DOHH2 (cell line): Measurements from ENCODE around the gene ACAT1.
"Not testable (repeated sequence)": the region's sequence is repeated elsewhere in the genome, so short reads cannot be mapped to it uniquely, and the experiment has no call there.

ENCODE experiments used
- H3F3A ChIP-seq: fragments of 200-600 bp; sonication (generic), shearing (Covaris generic); 2 replicates; pipeline ENCODE4 v1.6.0; 2016; ENCODE audit warnings: antibody characterized with exemption, mild to moderate bottlenecking; ENCODE audit not compliant: control insufficient read depth, insufficient read depth
- H3K27ac ChIP-seq: fragments of 200-600 bp; sonication (generic); 2 replicates; pipeline ENCODE4 v1.5.1; 2014; ENCODE audit warnings: low read depth, mild to moderate bottlenecking, low read length, moderate library complexity
- H3K27me3 ChIP-seq: fragments of 200-600 bp; sonication (generic); 2 replicates; pipeline ENCODE4 v1.6.1; 2014; ENCODE audit warnings: mild to moderate bottlenecking, low read length, mixed read lengths; ENCODE audit not compliant: control insufficient read depth
- H3K36me3 ChIP-seq: fragments of 200-600 bp; sonication (generic); 2 replicates; pipeline ENCODE4 v1.6.1; 2014; ENCODE audit warnings: mild to moderate bottlenecking, low read length, moderate library complexity, mixed read lengths; ENCODE audit not compliant: control insufficient read depth
- H3K4me1 ChIP-seq: fragments of 200-600 bp; sonication (generic); 2 replicates; pipeline ENCODE4 v1.6.1; 2014; ENCODE audit warnings: mild to moderate bottlenecking, low read length, mixed read lengths; ENCODE audit not compliant: control insufficient read depth
- H3K4me2 ChIP-seq: fragments of 200-600 bp; sonication (generic); 2 replicates; pipeline ENCODE4 v1.6.0; 2014; ENCODE audit warnings: mild to moderate bottlenecking, low read length, moderate library complexity
- H3K4me3 ChIP-seq: fragments of 200-600 bp; sonication (generic); 2 replicates; pipeline ENCODE4 v1.5.1; 2014; ENCODE audit warnings: mild to moderate bottlenecking, low read length, mixed read lengths
- H3K79me2 ChIP-seq: fragments of 200-600 bp; sonication (generic); 2 replicates; pipeline ENCODE4 v1.6.1; 2014; ENCODE audit warnings: mild to moderate bottlenecking, low read length, mixed read lengths; ENCODE audit not compliant: control insufficient read depth
- H3K9me2 ChIP-seq: fragments of 200-600 bp; sonication (generic); replicated peaks from 2 replicates; pipeline ENCODE4 v1.6.1; 2014; ENCODE audit warnings: mild to moderate bottlenecking, low read length, mixed read lengths; ENCODE audit not compliant: control insufficient read depth
- H3K9me3 ChIP-seq: fragments of 200-600 bp; sonication (generic); 2 replicates; pipeline ENCODE4 v1.6.1; 2014; ENCODE audit warnings: antibody characterized with exemption, low read length, mixed read lengths; ENCODE audit not compliant: control insufficient read depth, insufficient read depth
- H4K20me1 ChIP-seq: fragments of 200-600 bp; sonication (generic); 2 replicates; pipeline ENCODE4 v1.6.0; 2014; ENCODE audit warnings: low read depth, mild to moderate bottlenecking, antibody characterized with exemption, low read length, moderate library complexity; ENCODE audit not compliant: control insufficient read depth, insufficient read depth
- CTCF ChIP-seq: fragments of 200-600 bp; sonication (generic); IDR thresholded peaks from one replicate; pipeline ENCODE4 v1.5.1; 2014; ENCODE audit warnings: antibody characterized with exemption, mild to moderate bottlenecking, low read depth, low read length; ENCODE audit not compliant: poor library complexity, severe bottlenecking
- EZH2phosphoT487 ChIP-seq: fragments of 200-600 bp; sonication (generic); IDR thresholded peaks from 2 replicates; pipeline ENCODE4 v1.6.1; 2017; ENCODE audit warnings: borderline replicate concordance, mild to moderate bottlenecking, antibody characterized with exemption, low read length, moderate library complexity, mixed read lengths

ACAT1 gene

GRCh38 chr11:108154591-108154990 is 33.2 kb downstream of the ACAT1 start:
- Histone ChIP-seq H3K36me3 (peaks cover 90% of the 10 kb centered on the region), H3K79me2 (no peaks in the 10 kb centered on the region), H3K27me3 (no peaks in the 10 kb centered on the region), H3K4me2 (no peak overlapping the region), H3K4me1 (no peaks in the 10 kb centered on the region), H3K27ac (no peak overlapping the region), H4K20me1 (no peaks in the 10 kb centered on the region), H3K4me3 (no peak overlapping the region), H3F3A (peaks cover 7% of the 10 kb centered on the region; the same call in 1 of the 2 replicates), H3K9me2 (no peaks in the 10 kb centered on the region), H3K9me3 (no peaks in the 10 kb centered on the region)
- TF ChIP-seq CTCF (no peak), EZH2phosphoT487 (no peak)

- 0 out of 2 replicates have a peak overlapping the region, but pooled peaks have one; percentile 4 for H3K4me3 ChIP-seq
- H3K79me2 ChIP-seq = no peaks in the 10 kb centered on the region; the same call in 1 of the 2 replicates
- TF ChIP-seq EZH2phosphoT487 = no peak
- peak; percentile 31 for TF ChIP-seq CTCF
- no peaks in the 10 kb centered on the region for H3K9me3 ChIP-seq
- H3K27ac ChIP-seq = peak overlapping the region; percentile 49
- H3F3A ChIP-seq = peaks cover 30% of the 10 kb centered on the region
- H3K27me3 ChIP-seq = no peaks in the 10 kb centered on the region
- peak overlapping the region; percentile 33 for H3K4me2 ChIP-seq
- H3K4me1 ChIP-seq = peaks cover 38% of the 10 kb centered on the region
- H4K20me1 ChIP-seq = no peaks in the 10 kb centered on the region
- no peaks in the 10 kb centered on the region for H3K9me2 ChIP-seq
- peaks cover 90% of the 10 kb centered on the region for H3K36me3 ChIP-seq
Observed at GRCh38 chr11:108160970-108161566, 39.7 kb downstream of the ACAT1 start.

DNA sequence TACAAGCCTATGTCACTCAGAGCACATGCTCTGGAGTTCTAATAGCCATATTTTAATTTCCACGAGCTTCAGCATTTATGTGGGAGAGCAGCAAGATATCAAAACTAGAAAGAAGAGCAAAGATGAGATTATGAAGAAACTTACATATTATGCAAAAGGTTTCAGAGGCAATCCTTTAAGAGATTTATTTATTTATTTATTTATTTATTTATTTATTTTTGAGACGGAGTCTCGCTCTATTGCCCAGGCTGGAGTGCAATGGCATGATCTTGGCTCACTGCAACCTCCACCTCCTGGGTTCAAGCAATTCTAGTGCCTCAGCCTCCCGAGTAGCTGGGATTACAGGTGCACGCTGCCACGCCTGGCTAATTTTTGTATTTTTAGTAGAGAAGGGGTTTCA is 41.5 kb downstream of the ACAT1 start:
- H3K79me2 ChIP-seq, H3K27ac ChIP-seq, H3K4me3 ChIP-seq, H4K20me1 ChIP-seq, H3K9me3 ChIP-seq, H3K9me2 ChIP-seq, H3K27me3 ChIP-seq, H3K4me2 ChIP-seq: not testable (repeated sequence)
- Histone ChIP-seq H3K4me1 (peaks cover 44% of the 10 kb centered on the region), H3F3A (peaks cover 27% of the 10 kb centered on the region), H3K36me3 (peaks cover 88% of the 10 kb centered on the region)

DNA sequence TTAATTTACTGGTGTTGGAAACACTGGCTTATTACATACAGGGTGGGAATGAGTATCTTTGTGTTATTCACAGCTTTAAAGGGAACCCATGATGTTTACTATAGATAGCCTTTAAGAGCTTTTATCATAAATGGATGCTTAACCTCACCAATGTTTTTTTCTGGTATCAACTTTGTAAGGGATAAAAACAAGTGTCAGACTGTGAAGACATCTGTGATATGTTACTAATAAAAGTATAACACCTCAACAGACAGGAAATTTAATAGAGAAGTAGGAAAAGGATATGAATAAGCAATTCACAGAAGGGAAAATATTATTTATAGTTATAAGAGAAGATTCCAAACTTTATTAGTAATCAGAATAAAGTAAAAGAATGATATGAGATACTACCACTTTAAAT is 46.3 kb downstream of the ACAT1 start:
- TF ChIP-seq EZH2phosphoT487 = no peak
- TF ChIP-seq CTCF = no peak
- H3K9me2 ChIP-seq = no peaks in the 10 kb centered on the region
- no peaks in the 10 kb centered on the region for H4K20me1 ChIP-seq
- no peaks in the 10 kb centered on the region for H3K27me3 ChIP-seq
- H3F3A ChIP-seq = peaks cover 8% of the 10 kb centered on the region
- H3K4me2 ChIP-seq = no peak overlapping the region; the same call in 1 of the 2 replicates
- H3K4me3 ChIP-seq = no peak overlapping the region
- peaks cover 3% of the 10 kb centered on the region; the same call in 1 of the 2 replicates for H3K79me2 ChIP-seq
- peaks cover 83% of the 10 kb centered on the region for H3K36me3 ChIP-seq
- H3K27ac ChIP-seq = no peak overlapping the region
- peaks cover 38% of the 10 kb centered on the region for H3K4me1 ChIP-seq
- no peaks in the 10 kb centered on the region for H3K9me3 ChIP-seq
